Measurements from ENCODE around the gene DARS1. TPM values are rescaled to one million over a fixed set of nuclear protein-coding genes. Genes with fewer than 3 reads are reported as not detected.

DARS1 gene
- total and polyA plus RNA-seq, 2 donors = 70.8 to 106 TPM

DNA sequence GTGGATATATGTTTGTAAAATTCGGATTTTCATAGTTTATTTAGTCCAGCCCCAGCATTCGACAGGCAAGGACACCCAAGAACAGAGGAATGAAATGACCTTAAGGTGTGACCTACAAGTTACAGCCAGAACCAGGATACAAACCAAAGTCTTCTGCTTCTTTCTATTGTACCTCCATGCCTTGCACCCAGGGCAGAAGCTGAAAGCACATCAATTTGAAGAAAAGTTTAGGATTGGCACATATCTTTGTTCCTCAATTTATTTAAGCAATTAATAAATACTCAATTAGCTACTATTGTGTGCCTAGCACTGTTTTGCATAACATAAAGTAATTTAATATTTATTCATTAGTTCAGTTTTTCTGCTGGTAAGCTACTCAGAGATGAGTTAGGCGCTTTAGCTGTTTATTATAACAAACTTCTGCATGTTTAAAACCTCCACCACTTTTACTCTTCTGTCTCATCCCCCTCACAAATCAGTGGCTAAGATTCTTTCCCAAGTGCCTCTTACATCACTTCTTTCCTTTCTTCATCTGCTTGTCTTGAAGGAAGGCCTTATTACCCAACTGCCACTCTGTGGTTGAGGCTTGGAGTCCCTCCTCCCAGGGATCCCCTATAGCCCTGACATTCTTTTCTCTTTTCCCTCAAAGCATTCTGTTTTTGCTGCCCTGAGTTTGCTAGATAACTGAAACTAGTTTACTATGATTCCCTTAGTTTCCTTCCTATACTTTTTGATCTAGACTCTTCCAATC is 37.1 kb upstream of the DARS1 start:
- H3K36me3 ChIP-seq (ENCODE audit: insufficient read depth) = no peaks in the 10 kb centered on the region
- H3K4me1 ChIP-seq (ENCODE audit: insufficient read depth) = no peaks in the 10 kb centered on the region
- H3K27ac ChIP-seq (ENCODE audit: low read depth) = no peak overlapping the region
- H3K4me3 ChIP-seq (ENCODE audit: low read depth, low read length) = no peak overlapping the region
- WGBS = 86% methylated on average over 3 of the region's 3 CpGs
- no peak for DNase-seq (ENCODE audit: extremely low spot score)

DNA sequence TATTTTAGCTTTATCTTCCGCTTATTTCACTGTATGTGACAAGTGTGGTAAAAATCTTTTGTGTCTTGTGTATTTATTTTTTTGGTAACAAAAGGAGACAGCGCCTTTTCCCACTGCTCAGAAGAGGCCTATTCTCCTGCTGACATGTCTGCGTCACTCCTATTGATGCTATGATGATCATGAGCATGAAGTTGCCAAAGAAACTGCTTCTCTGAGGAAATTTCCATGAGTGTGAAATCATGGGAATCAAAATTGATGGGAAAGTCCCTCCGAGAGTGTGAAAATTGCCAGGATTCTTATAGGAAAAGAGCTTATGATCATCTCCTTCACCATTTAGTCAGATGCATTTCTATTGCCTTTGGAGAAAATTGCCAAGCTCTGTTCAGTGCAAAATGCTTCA is 36.5 kb upstream of the DARS1 start:
- Histone ChIP-seq H3K27ac (ENCODE audit: low read depth) (no peak overlapping the region), H3K4me1 (ENCODE audit: insufficient read depth) (no peaks in the 10 kb centered on the region), H3K4me3 (ENCODE audit: low read depth, low read length) (no peak overlapping the region), H3K36me3 (ENCODE audit: insufficient read depth) (no peaks in the 10 kb centered on the region)
- DNase-seq (ENCODE audit: extremely low spot score) = no peak
- 98% methylated on average over 4 of the region's 4 CpGs for WGBS

DNA sequence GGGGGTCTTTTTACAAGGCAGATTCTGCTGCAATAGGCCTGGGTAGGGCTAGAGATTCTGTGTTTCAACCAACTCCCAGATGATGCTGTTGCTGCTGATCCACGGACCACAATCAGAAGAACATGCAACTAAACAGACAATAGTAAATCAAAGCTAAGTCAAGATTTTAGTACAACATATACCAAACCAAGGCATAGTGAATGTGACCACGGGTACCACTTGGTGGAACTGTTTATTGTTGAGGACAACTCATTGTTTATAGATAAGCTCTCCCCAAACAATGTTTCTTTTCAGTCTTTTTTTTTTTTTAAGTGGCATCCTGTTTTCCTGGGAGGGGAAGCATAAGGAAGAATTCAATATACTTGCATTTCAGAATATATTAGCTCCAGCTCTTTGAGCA is 36.0 kb upstream of the DARS1 start:
- Histone ChIP-seq H3K4me3 (ENCODE audit: low read depth, low read length) (no peak overlapping the region), H3K27ac (ENCODE audit: low read depth) (no peak overlapping the region), H3K4me1 (ENCODE audit: insufficient read depth) (no peaks in the 10 kb centered on the region), H3K36me3 (ENCODE audit: insufficient read depth) (no peaks in the 10 kb centered on the region)
- DNase-seq (ENCODE audit: extremely low spot score) = no peak
- 77% methylated on average over 2 of the region's 2 CpGs for WGBS

DNA sequence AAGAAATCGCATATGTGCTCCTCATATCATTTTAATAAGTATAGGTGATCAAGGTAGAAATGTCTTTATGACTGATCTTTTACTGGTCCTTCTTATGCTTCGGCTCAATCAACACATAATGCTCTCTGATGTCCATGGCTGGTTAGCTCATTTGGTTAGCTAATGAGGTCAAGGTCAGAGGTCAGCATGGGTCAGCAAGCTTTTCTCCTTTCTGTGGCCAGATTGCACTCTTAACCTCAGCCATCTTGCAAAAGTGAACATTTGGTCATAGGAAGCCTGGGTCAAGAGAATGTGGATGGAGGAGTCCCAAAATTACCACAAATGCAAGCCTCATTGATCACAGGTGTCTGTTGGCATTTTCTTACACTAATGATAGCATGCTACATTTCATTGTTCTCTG is 35.4 kb upstream of the DARS1 start:
- WGBS = 92% methylated on average over 2 of the region's 2 CpGs
- Histone ChIP-seq H3K4me3 (ENCODE audit: low read depth, low read length) (no peak overlapping the region), H3K27ac (ENCODE audit: low read depth) (no peak overlapping the region), H3K4me1 (ENCODE audit: insufficient read depth) (no peaks in the 10 kb centered on the region), H3K36me3 (ENCODE audit: insufficient read depth) (no peaks in the 10 kb centered on the region)
- no peak for DNase-seq (ENCODE audit: extremely low spot score)

DNA sequence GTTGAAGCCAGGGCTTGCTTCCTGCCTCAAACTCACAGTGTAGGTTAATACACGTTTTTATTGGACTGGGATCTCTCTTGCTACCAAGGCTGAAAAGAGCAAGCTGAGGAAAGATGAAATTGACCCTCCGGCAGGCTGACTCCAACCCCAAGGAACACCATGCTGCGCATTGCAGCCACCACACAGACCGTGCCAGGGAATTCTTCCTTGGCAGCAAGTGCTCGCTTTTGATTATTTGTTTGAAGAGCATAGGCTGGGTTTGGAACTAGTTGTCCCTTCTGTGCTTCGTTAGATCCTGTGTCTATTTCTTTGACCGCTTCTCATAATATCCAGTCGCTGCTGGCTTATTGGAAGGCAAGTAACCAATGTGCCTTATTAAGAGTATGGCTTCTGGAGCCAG is 34.4 kb upstream of the DARS1 start:
- 71% methylated on average over 8 of the region's 8 CpGs for WGBS
- Histone ChIP-seq H3K4me3 (ENCODE audit: low read depth, low read length) (no peak overlapping the region), H3K36me3 (ENCODE audit: insufficient read depth) (no peaks in the 10 kb centered on the region), H3K27ac (ENCODE audit: low read depth) (no peak overlapping the region), H3K4me1 (ENCODE audit: insufficient read depth) (no peaks in the 10 kb centered on the region)
- DNase-seq (ENCODE audit: extremely low spot score) = no peak

DNA sequence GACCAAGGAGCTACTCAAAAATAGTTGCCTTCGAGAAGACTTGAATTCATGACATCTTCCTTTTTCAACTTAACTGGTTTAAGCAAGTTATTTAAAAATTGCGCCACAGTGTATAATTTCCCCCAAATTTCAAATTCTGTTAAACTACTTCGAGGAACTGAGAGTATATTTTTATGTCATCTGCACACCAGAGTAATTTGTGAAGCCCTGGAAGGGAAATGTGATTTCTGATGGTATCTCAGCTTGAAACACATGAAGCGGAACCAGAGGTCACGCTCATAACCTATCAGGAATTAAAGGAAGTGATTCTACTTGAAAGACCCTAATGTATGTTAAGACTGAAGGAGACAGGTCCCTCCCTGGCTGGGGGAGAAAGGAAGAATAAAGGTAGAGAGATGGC is 33.9 kb upstream of the DARS1 start:
- Histone ChIP-seq H3K36me3 (ENCODE audit: insufficient read depth) (no peaks in the 10 kb centered on the region), H3K4me1 (ENCODE audit: insufficient read depth) (no peaks in the 10 kb centered on the region), H3K4me3 (ENCODE audit: low read depth, low read length) (no peak overlapping the region), H3K27ac (ENCODE audit: low read depth) (no peak overlapping the region)
- 81% methylated on average over 5 of the region's 5 CpGs for WGBS
- no peak for DNase-seq (ENCODE audit: extremely low spot score)

DNA sequence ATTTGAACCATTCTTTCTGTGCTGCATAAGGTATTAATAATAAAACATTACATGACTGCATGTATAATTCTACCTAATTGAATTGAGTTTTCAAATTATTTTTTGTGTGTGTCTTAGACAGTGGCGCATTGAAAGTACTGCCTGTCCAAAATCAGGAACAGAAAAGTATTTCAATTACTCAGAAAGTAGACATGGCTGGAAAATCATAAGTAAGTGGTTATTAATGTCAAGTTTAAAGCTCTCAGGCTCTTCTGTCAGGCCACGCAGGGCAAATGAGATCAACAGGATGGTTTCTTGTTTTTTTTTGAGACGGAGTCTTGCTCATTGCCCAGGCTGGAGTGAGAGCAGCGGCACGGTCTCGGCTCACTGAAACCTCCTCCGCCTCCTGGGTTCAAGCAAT is 32.4 kb upstream of the DARS1 start:
- H3K36me3 ChIP-seq (ENCODE audit: insufficient read depth) = no peaks in the 10 kb centered on the region
- DNase-seq (ENCODE audit: extremely low spot score) = no peak
- H3K27ac ChIP-seq (ENCODE audit: low read depth) = no peak overlapping the region
- H3K4me1 ChIP-seq (ENCODE audit: insufficient read depth) = no peaks in the 10 kb centered on the region
- no peak overlapping the region for H3K4me3 ChIP-seq (ENCODE audit: low read depth, low read length)
- WGBS = 98% methylated on average over 7 of the region's 7 CpGs

DNA sequence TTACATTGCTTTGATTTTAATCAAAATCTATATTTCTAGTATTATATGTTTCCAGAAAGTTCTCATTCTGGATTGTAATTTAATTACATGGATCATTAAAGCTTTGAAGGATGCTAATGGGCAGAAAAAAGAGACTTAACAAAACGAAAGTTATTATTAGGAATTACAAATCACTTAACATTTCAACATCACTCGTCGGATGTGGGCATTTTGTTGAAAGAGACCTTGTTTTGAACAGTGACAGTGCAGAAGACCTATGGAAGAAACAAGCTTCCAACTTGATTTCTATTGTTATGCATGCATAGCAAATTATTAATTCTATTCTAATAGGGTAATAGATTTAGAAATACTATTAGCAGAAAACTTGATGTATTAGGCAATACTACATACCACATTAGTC is 31.4 kb upstream of the DARS1 start:
- Histone ChIP-seq H3K27ac (ENCODE audit: low read depth) (no peak overlapping the region), H3K4me1 (ENCODE audit: insufficient read depth) (no peaks in the 10 kb centered on the region), H3K4me3 (ENCODE audit: low read depth, low read length) (no peak overlapping the region), H3K36me3 (ENCODE audit: insufficient read depth) (no peaks in the 10 kb centered on the region)
- 87% methylated on average over 3 of the region's 3 CpGs for whole genome bisulfite sequencing
- no peak for DNase-seq (ENCODE audit: extremely low spot score)

DNA sequence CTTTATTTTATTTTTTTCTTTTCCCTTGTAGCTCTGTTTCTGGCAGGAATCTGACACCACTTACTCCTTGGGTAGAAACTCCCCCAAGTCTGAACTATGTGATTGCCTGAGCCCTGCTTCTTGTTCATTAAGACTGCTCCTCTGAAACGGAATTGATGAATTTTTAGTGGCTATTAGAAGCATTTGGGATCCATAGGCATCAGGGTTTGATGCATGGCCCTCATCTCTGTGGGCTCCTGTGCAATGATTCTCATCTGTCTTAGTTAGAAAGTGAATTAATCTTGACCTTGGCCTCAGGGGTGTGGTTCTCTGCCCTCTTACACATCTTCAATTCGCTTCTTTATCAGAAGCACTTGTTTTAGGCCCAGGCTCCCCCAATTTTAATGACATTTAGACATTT is 31.0 kb upstream of the DARS1 start:
- no peaks in the 10 kb centered on the region for H3K4me1 ChIP-seq (ENCODE audit: insufficient read depth)
- no peaks in the 10 kb centered on the region for H3K36me3 ChIP-seq (ENCODE audit: insufficient read depth)
- WGBS = 78% methylated on average over 2 of the region's 2 CpGs
- DNase-seq (ENCODE audit: extremely low spot score) = no peak
- no peak overlapping the region for H3K27ac ChIP-seq (ENCODE audit: low read depth)
- no peak overlapping the region for H3K4me3 ChIP-seq (ENCODE audit: low read depth, low read length)

DNA sequence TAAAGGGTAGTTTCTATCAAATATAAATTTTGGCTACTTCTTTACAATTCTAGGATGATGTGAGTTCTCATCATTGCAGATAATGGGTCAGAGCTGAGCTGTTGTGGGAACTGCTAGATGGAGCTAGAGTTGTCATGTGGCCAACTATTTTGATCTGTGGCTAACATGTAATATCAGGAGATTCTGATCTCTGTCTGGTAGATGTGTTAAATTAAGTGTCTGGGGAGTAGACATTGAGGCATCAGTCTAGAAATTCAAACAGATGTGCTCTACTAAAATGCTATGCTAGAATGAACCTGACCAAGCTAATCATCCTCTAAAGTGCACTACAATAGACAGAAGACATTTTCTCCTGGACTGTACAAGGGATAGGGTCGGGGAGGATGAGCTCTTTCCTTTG is 30.3 kb upstream of the DARS1 start:
- no peak for DNase-seq (ENCODE audit: extremely low spot score)
- Histone ChIP-seq H3K27ac (ENCODE audit: low read depth) (no peak overlapping the region), H3K4me3 (ENCODE audit: low read depth, low read length) (no peak overlapping the region), H3K4me1 (ENCODE audit: insufficient read depth) (no peaks in the 10 kb centered on the region), H3K36me3 (ENCODE audit: insufficient read depth) (no peaks in the 10 kb centered on the region)
- 84% methylated on average over 1 of the region's 1 CpG for WGBS

DNA sequence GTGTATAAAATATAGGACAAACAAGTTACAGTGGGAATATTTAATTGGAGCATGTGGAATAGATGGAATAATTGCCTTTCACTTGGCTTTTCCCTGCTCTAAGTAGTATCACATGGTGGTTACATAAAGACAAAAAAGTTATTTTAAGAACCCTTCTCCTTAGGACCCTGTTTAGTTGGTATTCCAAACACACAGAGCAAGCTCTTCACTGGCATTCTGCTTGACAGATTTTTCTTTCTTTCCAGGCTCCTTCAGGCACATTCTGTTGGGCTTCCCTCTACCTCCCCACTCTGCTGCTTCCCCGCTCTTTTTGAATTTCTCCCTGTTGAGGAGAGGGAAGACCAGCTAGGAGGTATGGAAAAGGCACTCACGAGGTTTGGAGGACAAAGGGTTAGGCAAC is 29.0 kb upstream of the DARS1 start:
- Histone ChIP-seq H3K4me1 (ENCODE audit: insufficient read depth) (no peaks in the 10 kb centered on the region), H3K27ac (ENCODE audit: low read depth) (no peak overlapping the region), H3K4me3 (ENCODE audit: low read depth, low read length) (no peak overlapping the region), H3K36me3 (ENCODE audit: insufficient read depth) (no peaks in the 10 kb centered on the region)
- WGBS = 88% methylated on average over 2 of the region's 2 CpGs
- DNase-seq (ENCODE audit: extremely low spot score) = no peak

DNA sequence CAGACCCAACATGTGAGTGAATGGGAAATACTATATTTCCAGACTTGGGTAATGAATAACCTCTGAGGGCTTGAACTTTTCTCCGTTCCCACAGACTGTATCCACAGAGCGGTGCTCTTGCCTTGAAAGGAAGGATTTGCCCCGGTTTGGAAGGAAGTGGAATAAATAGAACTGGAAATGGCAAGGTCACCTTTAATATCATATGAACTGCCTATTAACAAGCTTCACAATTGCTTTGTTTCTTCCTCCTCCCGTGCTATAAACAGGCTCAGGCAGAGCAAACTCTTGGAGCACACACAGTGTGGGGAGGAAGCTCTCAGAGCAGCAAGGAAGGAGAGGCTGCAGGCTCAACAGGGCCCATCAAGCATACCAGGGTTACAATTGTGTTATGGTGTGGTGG is 28.5 kb upstream of the DARS1 start:
- Histone ChIP-seq H3K4me1 (ENCODE audit: insufficient read depth) (no peaks in the 10 kb centered on the region), H3K36me3 (ENCODE audit: insufficient read depth) (no peaks in the 10 kb centered on the region), H3K4me3 (ENCODE audit: low read depth, low read length) (no peak overlapping the region), H3K27ac (ENCODE audit: low read depth) (no peak overlapping the region)
- DNase-seq (ENCODE audit: extremely low spot score) = no peak
- WGBS = 57% methylated on average over 4 of the region's 4 CpGs

DNA sequence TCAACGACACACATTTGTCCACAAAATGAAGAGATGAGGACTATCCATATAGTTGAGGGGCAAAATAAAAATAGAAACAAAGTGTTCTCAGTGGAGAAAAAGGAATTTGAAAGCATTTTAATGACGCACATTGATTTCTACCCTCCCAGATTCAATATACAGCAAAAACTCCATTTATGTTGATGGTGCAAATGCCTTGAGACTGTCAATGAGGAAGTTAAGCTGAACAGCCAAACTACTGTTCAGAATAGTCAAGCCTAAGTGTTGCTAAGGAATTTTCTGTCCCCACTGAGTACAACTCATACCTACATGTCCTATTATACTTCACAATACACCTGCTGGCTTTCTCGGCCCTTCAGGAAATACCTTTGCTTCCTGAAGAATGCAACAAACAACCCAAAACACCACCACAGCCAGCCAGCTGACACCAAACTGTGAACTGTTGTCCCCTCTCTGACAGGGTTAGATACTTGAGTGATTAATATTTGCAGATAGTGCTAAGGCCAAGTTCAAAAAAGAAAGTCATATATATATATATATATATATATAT is 27.8 kb upstream of the DARS1 start:
- DNase-seq (ENCODE audit: extremely low spot score) = no peak
- Histone ChIP-seq H3K4me1 (ENCODE audit: insufficient read depth) (no peaks in the 10 kb centered on the region), H3K27ac (ENCODE audit: low read depth) (no peak overlapping the region), H3K4me3 (ENCODE audit: low read depth, low read length) (no peak overlapping the region), H3K36me3 (ENCODE audit: insufficient read depth) (no peaks in the 10 kb centered on the region)
- WGBS = 91% methylated on average over 3 of the region's 3 CpGs

DNA sequence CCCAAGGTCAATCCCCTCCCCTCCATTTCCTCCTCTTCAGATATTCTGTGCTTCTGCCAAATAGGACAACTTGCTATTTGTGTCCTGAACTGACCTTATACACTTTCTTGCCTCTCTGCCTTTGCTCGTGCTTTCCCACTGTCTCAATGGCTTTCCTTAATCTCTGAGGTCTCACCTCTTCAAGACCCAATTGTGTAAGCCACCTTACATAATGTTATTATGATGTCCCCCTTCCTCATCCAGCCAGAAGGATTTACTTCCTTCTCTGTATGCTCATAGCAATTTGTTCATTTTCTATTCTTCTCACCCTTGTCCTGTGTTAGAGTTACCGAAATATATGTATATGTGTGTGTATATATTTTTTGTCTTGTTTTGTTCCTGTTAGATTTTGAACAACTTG is 26.9 kb upstream of the DARS1 start:
- no peak overlapping the region for H3K27ac ChIP-seq (ENCODE audit: low read depth)
- WGBS = 83% methylated on average over 2 of the region's 2 CpGs
- no peaks in the 10 kb centered on the region for H3K36me3 ChIP-seq (ENCODE audit: insufficient read depth)
- no peak for DNase-seq (ENCODE audit: extremely low spot score)
- H3K4me1 ChIP-seq (ENCODE audit: insufficient read depth) = no peaks in the 10 kb centered on the region
- no peak overlapping the region for H3K4me3 ChIP-seq (ENCODE audit: low read depth, low read length)

DNA sequence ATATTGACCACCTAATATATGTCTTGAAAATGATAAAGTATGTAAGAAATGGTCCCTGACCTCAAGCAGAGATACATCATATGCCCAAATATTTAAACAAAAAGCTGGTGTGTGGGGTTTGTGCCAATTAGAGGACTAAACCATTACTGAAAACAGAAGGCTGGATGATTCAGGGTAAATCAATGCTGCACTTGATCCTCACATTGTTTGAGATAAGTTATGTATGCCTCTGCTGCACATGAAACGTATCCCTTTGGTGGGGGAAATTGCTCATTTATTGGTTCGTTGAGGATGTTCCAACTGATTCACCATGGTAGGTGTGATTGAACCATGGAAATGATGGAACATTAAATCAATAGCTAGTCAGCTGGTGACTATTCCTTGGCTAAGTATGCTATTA is 24.7 kb upstream of the DARS1 start:
- Histone ChIP-seq H3K4me3 (ENCODE audit: low read depth, low read length) (no peak overlapping the region), H3K36me3 (ENCODE audit: insufficient read depth) (no peaks in the 10 kb centered on the region), H3K4me1 (ENCODE audit: insufficient read depth) (no peaks in the 10 kb centered on the region), H3K27ac (ENCODE audit: low read depth) (no peak overlapping the region)
- WGBS = 94% methylated on average over 2 of the region's 2 CpGs
- DNase-seq (ENCODE audit: extremely low spot score) = no peak
